Endothelial cell of umbilical vein (primary cell): Measurements from ENCODE around the gene RTEL1.

Experiments
- EZH2 ChIP-seq: IDR thresholded peaks from 2 replicates; pipeline ENCODE4 v1.6.1; 2012; ENCODE audit warnings: borderline replicate concordance, low read depth, mild to moderate bottlenecking, moderate library complexity, low read length, inconsistent platforms; ENCODE audit not compliant: severe bottlenecking
- FOS ChIP-seq: IDR thresholded peaks from 2 replicates; pipeline ENCODE4 v1.6.1; 2011; ENCODE audit warnings: mild to moderate bottlenecking, low read length, moderate library complexity, borderline replicate concordance; ENCODE audit not compliant: insufficient read depth
- GATA2 ChIP-seq: IDR thresholded peaks from 2 replicates; pipeline ENCODE4 v1.7.0; 2011; ENCODE audit warnings: low read depth, mild to moderate bottlenecking, moderate library complexity, mixed read lengths, low read length; ENCODE audit not compliant: insufficient read length, insufficient read depth
- MYC ChIP-seq: IDR thresholded peaks from one replicate; pipeline ENCODE4 v1.6.1; 2011; ENCODE audit warnings: mild to moderate bottlenecking, low read depth, low read length
- POLR2A ChIP-seq: IDR thresholded peaks from 2 replicates; pipeline ENCODE4 v1.6.1; 2012; ENCODE audit warnings: low read depth, mild to moderate bottlenecking, control low read depth, low read length
- POLR2AphosphoS5 ChIP-seq: IDR thresholded peaks from 2 replicates; pipeline ENCODE4 v1.6.1; 2012; ENCODE audit warnings: low read depth, mild to moderate bottlenecking, control low read depth, low read length, moderate library complexity; ENCODE audit not compliant: insufficient read depth
- TF ChIP-seq, protein P1 (sequence below): IDR thresholded peaks from 2 replicates; pipeline ENCODE4 v1.6.1; 2011; ENCODE audit not compliant: insufficient read depth, insufficient read length
- TF ChIP-seq, protein P2 (sequence below), 2 donors: IDR thresholded peaks; 1 replicate in 1 of 2; 2 replicates in 1 of 2; pipeline ENCODE4 v1.5.1; 2011; ENCODE audit warnings: low read length in 2 of 2, mild to moderate bottlenecking in 2 of 2, moderate library complexity in 2 of 2, control low read depth in 1 of 2, inconsistent platforms in 1 of 2, low read depth in 1 of 2; ENCODE audit not compliant: insufficient read depth in 1 of 2; ENCODE audit errors: extremely low read depth in 1 of 2

DNA sequence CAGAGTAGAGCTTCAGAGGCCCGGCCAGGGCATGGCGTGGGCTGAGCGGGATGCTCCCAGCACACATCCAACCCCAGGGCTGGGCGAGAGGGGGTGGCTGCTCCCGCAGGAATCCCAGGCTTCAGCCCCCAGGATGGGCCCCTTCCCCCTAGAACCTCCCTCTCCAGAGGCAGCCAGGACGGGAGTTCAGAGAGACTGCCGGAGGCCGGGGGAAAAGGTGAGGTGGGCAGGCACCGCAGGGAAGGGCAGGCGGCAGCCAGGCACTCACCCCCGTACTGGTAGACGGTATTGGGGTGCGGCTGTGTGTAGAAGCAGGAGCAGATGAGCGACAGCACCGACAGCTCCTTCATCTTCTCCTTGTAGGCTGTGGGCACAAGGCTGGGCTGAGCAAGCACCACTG, 14.2 kb upstream of the RTEL1 start:
- TF ChIP-seq, protein P1, sequence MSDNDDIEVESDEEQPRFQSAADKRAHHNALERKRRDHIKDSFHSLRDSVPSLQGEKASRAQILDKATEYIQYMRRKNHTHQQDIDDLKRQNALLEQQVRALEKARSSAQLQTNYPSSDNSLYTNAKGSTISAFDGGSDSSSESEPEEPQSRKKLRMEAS, result no peak
- TF ChIP-seq, protein P2, sequence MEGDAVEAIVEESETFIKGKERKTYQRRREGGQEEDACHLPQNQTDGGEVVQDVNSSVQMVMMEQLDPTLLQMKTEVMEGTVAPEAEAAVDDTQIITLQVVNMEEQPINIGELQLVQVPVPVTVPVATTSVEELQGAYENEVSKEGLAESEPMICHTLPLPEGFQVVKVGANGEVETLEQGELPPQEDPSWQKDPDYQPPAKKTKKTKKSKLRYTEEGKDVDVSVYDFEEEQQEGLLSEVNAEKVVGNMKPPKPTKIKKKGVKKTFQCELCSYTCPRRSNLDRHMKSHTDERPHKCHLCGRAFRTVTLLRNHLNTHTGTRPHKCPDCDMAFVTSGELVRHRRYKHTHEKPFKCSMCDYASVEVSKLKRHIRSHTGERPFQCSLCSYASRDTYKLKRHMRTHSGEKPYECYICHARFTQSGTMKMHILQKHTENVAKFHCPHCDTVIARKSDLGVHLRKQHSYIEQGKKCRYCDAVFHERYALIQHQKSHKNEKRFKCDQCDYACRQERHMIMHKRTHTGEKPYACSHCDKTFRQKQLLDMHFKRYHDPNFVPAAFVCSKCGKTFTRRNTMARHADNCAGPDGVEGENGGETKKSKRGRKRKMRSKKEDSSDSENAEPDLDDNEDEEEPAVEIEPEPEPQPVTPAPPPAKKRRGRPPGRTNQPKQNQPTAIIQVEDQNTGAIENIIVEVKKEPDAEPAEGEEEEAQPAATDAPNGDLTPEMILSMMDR (IDR thresholded peaks at IDR 0.05; ENCODE audit: extremely low read depth in 1 of 2, insufficient read depth in 1 of 2, low read depth in 1 of 2, low read length in 2 of 2), result no peak
- TF ChIP-seq POLR2AphosphoS5, result no peak
- TF ChIP-seq EZH2, result no peak
- TF ChIP-seq POLR2A, result no peak
- TF ChIP-seq MYC, result no peak
- no peak for TF ChIP-seq GATA2
- TF ChIP-seq FOS, result no peak
